WTC11 (cell line): ENCODE results near the gene NUP210L. TPM values are rescaled to one million over a fixed set of nuclear protein-coding genes. Genes with fewer than 3 reads are reported as not detected.
A peak's percentile ranks its signal among the peaks of the same experiment; 100 is the strongest.

Source experiments
- ATAC-seq: fragments of 200-7000 bp; cut with Tn5 transposase; 2 replicates; pipeline ENCODE4 v1.10.0; 2021; ENCODE audit warnings: mild to moderate bottlenecking, moderate library complexity
- CTCF ChIA-PET: fragments of 300-600 bp; sonication (Branson Sonifier 250); formaldehyde crosslinking; loops from one replicate; lab custom pipeline; 2021; ENCODE audit warnings: antibody characterized with exemption; lab: Charles Lee
- POLR2A ChIA-PET: fragments of 350-600 bp; sonication (Branson Sonifier 250); formaldehyde crosslinking; loops from one replicate; lab custom pipeline; 2021; ENCODE audit warnings: antibody characterized with exemption; lab: Charles Lee
- DNase-seq: peaks from one replicate; pipeline ENCODE4 v3.0.0; 2021; ENCODE audit warnings: low spot score
- H3K27ac Mint-ChIP-seq: 2 replicates; pipeline ENCODE4 v1.8.0; 2021; ENCODE audit warnings: mixed read lengths
- H3K27me3 Mint-ChIP-seq: 2 replicates; pipeline ENCODE4 v1.8.0; 2021; ENCODE audit warnings: low read depth, mild to moderate bottlenecking, moderate library complexity, mixed read lengths
- H3K36me3 Mint-ChIP-seq: 2 replicates; pipeline ENCODE4 v1.8.0; 2021; ENCODE audit warnings: mixed read lengths
- H3K4me1 Mint-ChIP-seq: 2 replicates; pipeline ENCODE4 v1.8.0; 2022; ENCODE audit warnings: mixed read lengths
- H3K4me3 Mint-ChIP-seq: 2 replicates; pipeline ENCODE4 v1.8.0; 2021; ENCODE audit warnings: mild to moderate bottlenecking, moderate library complexity, mixed read lengths
- H3K9me3 Mint-ChIP-seq: 2 replicates; pipeline ENCODE4 v1.8.0; 2021; ENCODE audit warnings: mixed read lengths
- CBFB ChIP-seq: sonication (generic); formaldehyde crosslinking; IDR thresholded peaks from 2 replicates; pipeline ENCODE4 v1.8.1; 2022; ENCODE audit warnings: mild to moderate bottlenecking, low read depth, missing genetic modification reagents
- FOXK1 ChIP-seq: sonication (generic); formaldehyde crosslinking; IDR thresholded peaks from 2 replicates; pipeline ENCODE4 v1.8.0; 2022; ENCODE audit warnings: mild to moderate bottlenecking, moderate library complexity, missing genetic modification reagents
- FOXP1 ChIP-seq: sonication (generic); formaldehyde crosslinking; IDR thresholded peaks from 2 replicates; pipeline ENCODE4 v1.8.0; 2022; ENCODE audit warnings: missing genetic modification reagents, mild to moderate bottlenecking, moderate library complexity, borderline replicate concordance
- IRF2 ChIP-seq: sonication (generic); formaldehyde crosslinking; IDR thresholded peaks from 2 replicates; pipeline ENCODE4 v1.8.0; 2022; ENCODE audit warnings: low read depth, missing genetic modification reagents, borderline replicate concordance
- JUN ChIP-seq: sonication (generic); formaldehyde crosslinking; IDR thresholded peaks from 2 replicates; pipeline ENCODE4 v1.8.0; 2023; ENCODE audit warnings: mild to moderate bottlenecking, missing genetic modification reagents
- MYBL2 ChIP-seq: sonication (generic); formaldehyde crosslinking; IDR thresholded peaks from 2 replicates; pipeline ENCODE4 v1.8.1; 2023; ENCODE audit warnings: mild to moderate bottlenecking, moderate library complexity, missing genetic modification reagents
- NFATC4 ChIP-seq: fragments of 250-450 bp; sonication (Bioruptor Pico); IDR thresholded peaks from 2 replicates; pipeline ENCODE4 v1.9.0; 2021; ENCODE audit warnings: mild to moderate bottlenecking
- NFE2L1 ChIP-seq: sonication (generic); formaldehyde crosslinking; IDR thresholded peaks from 2 replicates; pipeline ENCODE4 v1.8.1; 2023; ENCODE audit warnings: missing genetic modification reagents
- NR1H2 ChIP-seq: sonication (generic); formaldehyde crosslinking; IDR thresholded peaks from 2 replicates; pipeline ENCODE4 v1.9.0; 2021; ENCODE audit warnings: mild to moderate bottlenecking, moderate library complexity, missing genetic modification reagents
- OVOL2 ChIP-seq: fragments of 250-450 bp; sonication (Bioruptor Pico); IDR thresholded peaks from 2 replicates; pipeline ENCODE4 v1.9.0; 2021; ENCODE audit warnings: mild to moderate bottlenecking, borderline replicate concordance
- SMAD3 ChIP-seq: sonication (generic); formaldehyde crosslinking; IDR thresholded peaks from 2 replicates; pipeline ENCODE4 v1.8.0; 2022; ENCODE audit warnings: missing genetic modification reagents, mild to moderate bottlenecking, borderline replicate concordance
- SP1 ChIP-seq: sonication (generic); formaldehyde crosslinking; conservative IDR thresholded peaks from 2 replicates; pipeline ENCODE4 v1.8.1; 2022; ENCODE audit warnings: missing genetic modification reagents
- TCF7 ChIP-seq: sonication (generic); formaldehyde crosslinking; IDR thresholded peaks from 2 replicates; pipeline ENCODE4 v1.8.0; 2022; ENCODE audit warnings: mild to moderate bottlenecking, low read depth, missing genetic modification reagents, moderate library complexity
- ZNF138 ChIP-seq: sonication (generic); formaldehyde crosslinking; conservative IDR thresholded peaks from 2 replicates; pipeline ENCODE4 v1.8.1; 2022; ENCODE audit warnings: mild to moderate bottlenecking, moderate library complexity, missing genetic modification reagents
- ZNF396 ChIP-seq: fragments of 250-450 bp; sonication (Bioruptor Pico); IDR thresholded peaks from 2 replicates; pipeline ENCODE4 v1.8.0; 2021; ENCODE audit warnings: mild to moderate bottlenecking, moderate library complexity, borderline replicate concordance
- ZNF423 ChIP-seq: fragments of 250-450 bp; sonication (Bioruptor Pico); IDR thresholded peaks from 2 replicates; pipeline ENCODE4 v2.1.2; 2022; ENCODE audit warnings: mild to moderate bottlenecking, moderate library complexity
- total RNA-seq: library from RNA; stranded (reverse); gene quantifications from 3 replicates; pipeline ENCODE4 v1.2.3, GENCODE V29; 2021
- TF ChIP-seq, protein P1 (sequence below): fragments of 250-450 bp; sonication (Bioruptor Pico); IDR thresholded peaks from 2 replicates; pipeline ENCODE4 v1.9.0; 2021; ENCODE audit warnings: mild to moderate bottlenecking
- TF ChIP-seq, protein P2 (sequence below): sonication (generic); formaldehyde crosslinking; IDR thresholded peaks from 2 replicates; pipeline ENCODE4 v1.8.1; 2022; ENCODE audit warnings: low read depth, missing genetic modification reagents, borderline replicate concordance
- TF ChIP-seq, protein P3 (sequence below): sonication (generic); formaldehyde crosslinking; IDR thresholded peaks from 2 replicates; pipeline ENCODE4 v1.8.0; 2022; ENCODE audit warnings: mild to moderate bottlenecking, missing genetic modification reagents

Gene NUP210L
- total RNA-seq, 1 experiment from 2014 or later: 0.02 TPM

DNA sequence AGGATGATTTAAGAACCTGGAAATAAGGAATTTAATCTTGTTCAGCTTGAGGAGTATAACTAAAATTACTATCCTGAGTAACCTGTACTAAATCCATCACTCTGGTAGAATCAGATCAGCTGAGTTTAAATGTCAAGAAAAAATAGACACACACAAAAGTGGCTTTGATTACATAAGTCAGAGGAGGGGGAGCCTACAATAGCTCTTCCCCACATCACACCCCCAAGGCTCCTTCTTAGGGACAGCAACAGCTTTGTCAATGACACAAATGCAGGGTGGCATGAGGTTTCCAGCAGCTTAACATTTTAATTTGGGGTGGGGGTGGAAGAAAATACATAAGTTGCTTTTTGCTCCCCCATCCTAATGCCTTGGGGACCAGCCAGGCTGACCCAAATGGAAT, 12.6 kb upstream of the NUP210L start:
- no peaks in the 10 kb centered on the region for H3K4me1 Mint-ChIP-seq
- H3K4me3 Mint-ChIP-seq: no peak overlapping the region
- peaks cover 91% of the 10 kb centered on the region for H3K36me3 Mint-ChIP-seq
- ChIA-PET CTCF (interaction anchor here (1.3 kb wide), 1 partner anchor 167 kb away, joined by 4 read pairs; no protein-coding TSS in a partner anchor), POLR2A (interaction anchor here (0.6 kb wide), 1 partner anchor 378 kb away, joined by 5 read pairs; no protein-coding TSS in a partner anchor)
- H3K27me3 Mint-ChIP-seq: no peaks in the 10 kb centered on the region
- DNase-seq (no peak), ATAC-seq (no peak)
- no peak overlapping the region for H3K27ac Mint-ChIP-seq
- no peaks in the 10 kb centered on the region for H3K9me3 Mint-ChIP-seq
- TF ChIP-seq IRF2 (CRISPR knock-in tag): no peak
- no peak for TF ChIP-seq OVOL2 (CRISPR knock-in tag)
- no peak for TF ChIP-seq JUN (CRISPR knock-in tag)

- CTCF ChIA-PET: interaction anchor here (0.6 to 1.3 kb wide), 2 partner anchors 27 to 169 kb away, joined by 4 read pairs; no protein-coding TSS in a partner anchor
- H3K4me3 Mint-ChIP-seq: no peak overlapping the region
These were observed 11.3 kb upstream of the NUP210L start for GRCh38 chr1:154166207-154166606.

DNA sequence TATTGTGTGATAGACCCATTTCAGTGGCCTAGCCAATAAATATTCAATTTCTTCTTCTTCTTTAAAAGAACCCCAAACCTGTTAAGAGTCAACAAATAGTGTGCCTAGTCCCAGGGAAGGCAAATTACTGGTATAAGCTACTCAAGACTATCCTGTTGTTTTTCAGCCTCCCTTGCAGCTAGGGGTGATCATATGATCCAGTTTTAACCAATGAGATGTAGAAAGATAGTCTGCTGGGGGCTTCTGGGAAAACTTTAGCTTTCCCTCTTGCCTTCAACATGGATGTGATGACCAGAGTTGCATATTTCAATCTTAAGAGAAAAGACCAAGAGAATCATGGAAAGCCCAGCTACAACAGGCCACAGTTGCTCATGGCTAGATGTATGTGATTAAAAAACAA, 4.7 kb upstream of the NUP210L start:
- H3K4me1 Mint-ChIP-seq: peaks cover 16% of the 10 kb centered on the region
- ChIA-PET CTCF (no interaction called here), POLR2A (no interaction called here)
- ATAC-seq (no peak), DNase-seq (no peak)
- peaks cover 78% of the 10 kb centered on the region for H3K36me3 Mint-ChIP-seq
- H3K4me3 Mint-ChIP-seq: no peak overlapping the region
- no peak overlapping the region for H3K27ac Mint-ChIP-seq
- no peak for TF ChIP-seq ZNF396 (CRISPR knock-in tag)
- TF ChIP-seq, all 79 proteins: peak for 0
- H3K9me3 Mint-ChIP-seq: peaks cover 6% of the 10 kb centered on the region
- no peaks in the 10 kb centered on the region for H3K27me3 Mint-ChIP-seq

More at GRCh38 chr1:154166207-154166606, 11.3 kb upstream of the NUP210L start:
- H3K4me1 Mint-ChIP-seq: no peaks in the 10 kb centered on the region
- DNase-seq (no peak), ATAC-seq (no peak)
- TF ChIP-seq FOXK1 (CRISPR knock-in tag): no peak
- TF ChIP-seq SMAD3 (CRISPR knock-in tag): no peak
- TF ChIP-seq ZNF138 (CRISPR knock-in tag): no peak
- no peak for TF ChIP-seq ZNF423
- no peak for TF ChIP-seq NFE2L1 (CRISPR knock-in tag)
- TF ChIP-seq, protein P1, sequence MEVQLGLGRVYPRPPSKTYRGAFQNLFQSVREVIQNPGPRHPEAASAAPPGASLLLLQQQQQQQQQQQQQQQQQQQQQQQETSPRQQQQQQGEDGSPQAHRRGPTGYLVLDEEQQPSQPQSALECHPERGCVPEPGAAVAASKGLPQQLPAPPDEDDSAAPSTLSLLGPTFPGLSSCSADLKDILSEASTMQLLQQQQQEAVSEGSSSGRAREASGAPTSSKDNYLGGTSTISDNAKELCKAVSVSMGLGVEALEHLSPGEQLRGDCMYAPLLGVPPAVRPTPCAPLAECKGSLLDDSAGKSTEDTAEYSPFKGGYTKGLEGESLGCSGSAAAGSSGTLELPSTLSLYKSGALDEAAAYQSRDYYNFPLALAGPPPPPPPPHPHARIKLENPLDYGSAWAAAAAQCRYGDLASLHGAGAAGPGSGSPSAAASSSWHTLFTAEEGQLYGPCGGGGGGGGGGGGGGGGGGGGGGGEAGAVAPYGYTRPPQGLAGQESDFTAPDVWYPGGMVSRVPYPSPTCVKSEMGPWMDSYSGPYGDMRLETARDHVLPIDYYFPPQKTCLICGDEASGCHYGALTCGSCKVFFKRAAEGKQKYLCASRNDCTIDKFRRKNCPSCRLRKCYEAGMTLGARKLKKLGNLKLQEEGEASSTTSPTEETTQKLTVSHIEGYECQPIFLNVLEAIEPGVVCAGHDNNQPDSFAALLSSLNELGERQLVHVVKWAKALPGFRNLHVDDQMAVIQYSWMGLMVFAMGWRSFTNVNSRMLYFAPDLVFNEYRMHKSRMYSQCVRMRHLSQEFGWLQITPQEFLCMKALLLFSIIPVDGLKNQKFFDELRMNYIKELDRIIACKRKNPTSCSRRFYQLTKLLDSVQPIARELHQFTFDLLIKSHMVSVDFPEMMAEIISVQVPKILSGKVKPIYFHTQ (CRISPR knock-in tag): no peak
- H3K27ac Mint-ChIP-seq: no peak overlapping the region
- H3K36me3 Mint-ChIP-seq: peaks cover 91% of the 10 kb centered on the region
- H3K9me3 Mint-ChIP-seq: no peaks in the 10 kb centered on the region
- POLR2A ChIA-PET: no interaction called here
- no peaks in the 10 kb centered on the region for H3K27me3 Mint-ChIP-seq

GRCh38 chr1:154158307-154159125, 3.6 kb upstream of the NUP210L start:
- H3K27ac Mint-ChIP-seq: peak overlapping the region; percentile 81
- no peak overlapping the region for H3K4me3 Mint-ChIP-seq
- H3K27me3 Mint-ChIP-seq: no peaks in the 10 kb centered on the region
- H3K36me3 Mint-ChIP-seq: peaks cover 68% of the 10 kb centered on the region
- H3K4me1 Mint-ChIP-seq: peaks cover 19% of the 10 kb centered on the region
- H3K9me3 Mint-ChIP-seq: peaks cover 6% of the 10 kb centered on the region
- ChIA-PET POLR2A (no interaction called here), CTCF (no interaction called here)
- DNase-seq: no peak
- ATAC-seq: no peak
- TF ChIP-seq NR1H2 (CRISPR knock-in tag): no peak
- TF ChIP-seq, protein P2, sequence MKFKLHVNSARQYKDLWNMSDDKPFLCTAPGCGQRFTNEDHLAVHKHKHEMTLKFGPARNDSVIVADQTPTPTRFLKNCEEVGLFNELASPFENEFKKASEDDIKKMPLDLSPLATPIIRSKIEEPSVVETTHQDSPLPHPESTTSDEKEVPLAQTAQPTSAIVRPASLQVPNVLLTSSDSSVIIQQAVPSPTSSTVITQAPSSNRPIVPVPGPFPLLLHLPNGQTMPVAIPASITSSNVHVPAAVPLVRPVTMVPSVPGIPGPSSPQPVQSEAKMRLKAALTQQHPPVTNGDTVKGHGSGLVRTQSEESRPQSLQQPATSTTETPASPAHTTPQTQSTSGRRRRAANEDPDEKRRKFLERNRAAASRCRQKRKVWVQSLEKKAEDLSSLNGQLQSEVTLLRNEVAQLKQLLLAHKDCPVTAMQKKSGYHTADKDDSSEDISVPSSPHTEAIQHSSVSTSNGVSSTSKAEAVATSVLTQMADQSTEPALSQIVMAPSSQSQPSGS: no peak
- no peak for TF ChIP-seq TCF7 (CRISPR knock-in tag)
- TF ChIP-seq MYBL2 (CRISPR knock-in tag): no peak
- no peak for TF ChIP-seq ZNF396 (CRISPR knock-in tag)
- TF ChIP-seq JUN (CRISPR knock-in tag): no peak
- TF ChIP-seq FOXP1: no peak
- no peak for TF ChIP-seq NFATC4 (CRISPR knock-in tag)
- TF ChIP-seq, protein P3, sequence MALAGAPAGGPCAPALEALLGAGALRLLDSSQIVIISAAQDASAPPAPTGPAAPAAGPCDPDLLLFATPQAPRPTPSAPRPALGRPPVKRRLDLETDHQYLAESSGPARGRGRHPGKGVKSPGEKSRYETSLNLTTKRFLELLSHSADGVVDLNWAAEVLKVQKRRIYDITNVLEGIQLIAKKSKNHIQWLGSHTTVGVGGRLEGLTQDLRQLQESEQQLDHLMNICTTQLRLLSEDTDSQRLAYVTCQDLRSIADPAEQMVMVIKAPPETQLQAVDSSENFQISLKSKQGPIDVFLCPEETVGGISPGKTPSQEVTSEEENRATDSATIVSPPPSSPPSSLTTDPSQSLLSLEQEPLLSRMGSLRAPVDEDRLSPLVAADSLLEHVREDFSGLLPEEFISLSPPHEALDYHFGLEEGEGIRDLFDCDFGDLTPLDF (CRISPR knock-in tag): no peak
- TF ChIP-seq CBFB: no peak
- no peak for TF ChIP-seq SP1 (CRISPR knock-in tag)
- no peak for TF ChIP-seq SMAD3 (CRISPR knock-in tag)
